ENCODE results near the gene HERC6. TPM values are rescaled to one million over a fixed set of nuclear protein-coding genes. Genes with fewer than 3 reads are reported as not detected.

The HERC6 gene
- total and polyA plus RNA-seq, 2 donors (not counting 1 experiment from before 2014, with no cell fraction given) = 5.1 to 10.9 TPM

GRCh38 chr4:88422403-88422802, 43.8 kb downstream of the HERC6 start:
- Histone ChIP-seq H3K4me2 (replicated peaks; ENCODE audit: low read depth, low read length, poor library complexity, severe bottlenecking) (no peak overlapping the region), H4K20me1 (ENCODE audit: control insufficient read depth, insufficient read depth, low read length, poor library complexity, severe bottlenecking) (no peaks in the 10 kb centered on the region), H3K36me3 (replicated peaks in 1 of 2; ENCODE audit: control extremely low read depth in 1 of 2, control insufficient read depth in 1 of 2, extremely low read depth in 1 of 2, insufficient read depth in 2 of 2, low read length in 1 of 2) (peaks cover 0 to under 1% of the 10 kb centered on the region in 2 experiments), H3K27me3 (replicated peaks in 1 of 4; ENCODE audit: control extremely low read depth in 1 of 4, control insufficient read depth in 3 of 4, insufficient read depth in 4 of 4, low read length in 3 of 4) (no peaks in the 10 kb centered on the region), H2AFZ (ENCODE audit: insufficient read depth, low read depth, low read length, poor library complexity, severe bottlenecking) (no peak overlapping the region), H3K4me3 (ENCODE audit: control extremely low read depth in 1 of 5, extremely low read depth in 1 of 5, insufficient read depth in 1 of 5, low read depth in 2 of 5, low read length in 4 of 5) (no peak overlapping the region), H3K79me2 (ENCODE audit: control insufficient read depth, insufficient read depth, low read length) (no peaks in the 10 kb centered on the region), H3K4me1 (ENCODE audit: control insufficient read depth in 2 of 2, insufficient read depth in 2 of 2, low read length in 2 of 2) (no peaks in the 10 kb centered on the region), H3K9ac (ENCODE audit: low read length) (no peak overlapping the region), H3K27ac (ENCODE audit: low read length in 2 of 2) (no peak overlapping the region), H3K9me3 (ENCODE audit: control extremely low read depth in 1 of 3, control insufficient read depth in 2 of 3, insufficient read depth in 1 of 3, low read length in 2 of 3) (no peaks in the 10 kb centered on the region)
- intact Hi-C loops (cut with micrococcal nuclease) = no loop called here
- TF ChIP-seq EZH2 (IDR thresholded peaks at IDR 0.05; ENCODE audit: borderline replicate concordance, insufficient read depth, low read depth, low read length, poor library complexity, severe bottlenecking) (no peak), CTCF (IDR thresholded peaks at IDR 0.05) (no peak)
- Mint-ChIP-seq H3K9me3 (ENCODE audit: insufficient read depth) (no peaks in the 10 kb centered on the region), H3K27ac (no peak overlapping the region), H3K4me3 (no peak overlapping the region), H3K27me3 (no peaks in the 10 kb centered on the region), H3K4me1 (no peaks in the 10 kb centered on the region)
- DNase-seq (no peak), ATAC-seq (ENCODE audit: low read depth) (no peak)
- ChIA-PET CTCF (no interaction called here), POLR2A (no interaction called here)
- WGBS (ENCODE audit: insufficient coverage) = no CpG with 5 or more reads among the region's 2 CpGs

GRCh38 chr4:88429401-88429800, 50.7 kb downstream of the HERC6 start:
- Histone ChIP-seq H3K4me2 (replicated peaks; ENCODE audit: low read depth, low read length, poor library complexity, severe bottlenecking) (no peak overlapping the region), H3K9me3 (ENCODE audit: control extremely low read depth in 1 of 3, control insufficient read depth in 2 of 3, insufficient read depth in 1 of 3, low read length in 2 of 3) (peaks cover 0 to 5% (median 3%) of the 10 kb centered on the region in 3 donors), H3K9ac (ENCODE audit: low read length) (no peak overlapping the region), H3K4me3 (ENCODE audit: control extremely low read depth in 1 of 5, extremely low read depth in 1 of 5, insufficient read depth in 1 of 5, low read depth in 2 of 5, low read length in 4 of 5) (no peak overlapping the region), H3K36me3 (replicated peaks in 1 of 2; ENCODE audit: control extremely low read depth in 1 of 2, control insufficient read depth in 1 of 2, extremely low read depth in 1 of 2, insufficient read depth in 2 of 2, low read length in 1 of 2) (peaks cover 0 to 9% of the 10 kb centered on the region in 2 experiments), H3K27ac (ENCODE audit: low read length in 2 of 2) (no peak overlapping the region), H2AFZ (ENCODE audit: insufficient read depth, low read depth, low read length, poor library complexity, severe bottlenecking) (no peak overlapping the region), H4K20me1 (ENCODE audit: control insufficient read depth, insufficient read depth, low read length, poor library complexity, severe bottlenecking) (no peaks in the 10 kb centered on the region), H3K27me3 (replicated peaks in 1 of 4; ENCODE audit: control extremely low read depth in 1 of 4, control insufficient read depth in 3 of 4, insufficient read depth in 4 of 4, low read length in 3 of 4) (no peaks in the 10 kb centered on the region), H3K79me2 (ENCODE audit: control insufficient read depth, insufficient read depth, low read length) (no peaks in the 10 kb centered on the region), H3K4me1 (ENCODE audit: control insufficient read depth in 2 of 2, insufficient read depth in 2 of 2, low read length in 2 of 2) (no peaks in the 10 kb centered on the region)
- no peak for ATAC-seq (ENCODE audit: low read depth)
- no peak for TF ChIP-seq CTCF (IDR thresholded peaks at IDR 0.05)
- TF ChIP-seq EZH2 (IDR thresholded peaks at IDR 0.05; ENCODE audit: borderline replicate concordance, insufficient read depth, low read depth, low read length, poor library complexity, severe bottlenecking) = no peak
- ChIA-PET POLR2A (no interaction called here), CTCF (no interaction called here)
- H3K27ac Mint-ChIP-seq = no peak overlapping the region
- no peak for DNase-seq
- intact Hi-C loops (cut with micrococcal nuclease) = no loop called here
- no peaks in the 10 kb centered on the region for H3K27me3 Mint-ChIP-seq
- no peaks in the 10 kb centered on the region for H3K9me3 Mint-ChIP-seq (ENCODE audit: insufficient read depth)
- no peaks in the 10 kb centered on the region for H3K4me1 Mint-ChIP-seq
- no peak overlapping the region for H3K4me3 Mint-ChIP-seq
- no CpG with 5 or more reads among the region's 1 CpG for WGBS (ENCODE audit: insufficient coverage)
